Measurements from ENCODE around the gene ZNF335.
"Not testable (repeated sequence)": the region's sequence is repeated elsewhere in the genome, so short reads cannot be mapped to it uniquely, and the experiment has no call there.

ZNF335 gene

DNA sequence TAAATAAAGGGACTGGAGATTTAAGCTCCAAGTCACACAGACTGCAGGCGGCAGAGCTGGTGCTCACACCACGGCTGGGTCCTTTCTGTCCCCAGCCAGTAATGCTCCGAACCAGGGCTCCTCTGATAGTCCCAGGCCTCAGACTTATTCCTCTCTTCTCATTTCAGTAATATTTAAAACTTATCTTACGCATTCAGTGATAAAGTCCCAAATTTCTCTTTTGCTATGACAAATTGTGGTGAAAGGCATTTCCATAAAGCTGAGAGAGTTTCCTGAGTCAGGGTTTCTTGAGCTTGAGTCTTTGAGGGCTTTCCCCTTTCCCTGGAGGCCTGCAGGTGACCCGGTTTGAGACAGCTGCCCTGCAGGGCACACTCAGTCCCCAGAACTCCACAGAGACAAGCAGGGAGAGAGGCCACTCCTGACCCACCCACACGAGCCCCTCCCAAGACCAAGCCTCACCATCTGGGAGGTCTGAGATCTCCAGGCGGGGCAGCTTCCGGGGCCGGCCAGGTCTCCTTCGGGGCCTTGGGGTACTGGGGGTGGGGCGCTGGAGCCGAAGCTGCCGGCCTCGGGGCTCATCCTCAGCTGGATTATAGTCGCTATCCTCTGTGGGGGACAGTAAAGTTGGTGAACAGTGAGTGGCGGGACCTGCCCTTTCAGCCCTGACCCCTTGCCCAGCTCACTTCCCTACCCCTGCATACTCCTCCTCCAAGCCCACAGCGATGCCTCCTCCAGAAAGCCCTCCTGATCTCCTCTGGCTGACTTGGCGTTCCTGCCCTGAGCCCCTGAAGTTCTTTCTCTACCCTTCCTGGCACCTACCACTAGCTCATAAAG, 6.6 kb downstream of the ZNF335 start:
- DNase-seq (ENCODE audit: insufficient read length, low spot score) (no peak), FAIRE-seq (no peak)
- TF ChIP-seq PAX5 (IDR thresholded peaks at IDR 0.05; ENCODE audit: insufficient read depth, low read length, severe bottlenecking) (no peak), POLR2A (IDR thresholded peaks at IDR 0.05; ENCODE audit: low read depth, low read length) (no peak), SPI1 (IDR thresholded peaks at IDR 0.05; ENCODE audit: low read depth, low read length) (no peak), TAF1 (IDR thresholded peaks at IDR 0.05; ENCODE audit: low read depth, low read length) (no peak), POU2F2 (IDR thresholded peaks at IDR 0.05; ENCODE audit: low read depth, low read length) (peak; percentile 77; the same call in 1 of the 2 replicates)

DNA sequence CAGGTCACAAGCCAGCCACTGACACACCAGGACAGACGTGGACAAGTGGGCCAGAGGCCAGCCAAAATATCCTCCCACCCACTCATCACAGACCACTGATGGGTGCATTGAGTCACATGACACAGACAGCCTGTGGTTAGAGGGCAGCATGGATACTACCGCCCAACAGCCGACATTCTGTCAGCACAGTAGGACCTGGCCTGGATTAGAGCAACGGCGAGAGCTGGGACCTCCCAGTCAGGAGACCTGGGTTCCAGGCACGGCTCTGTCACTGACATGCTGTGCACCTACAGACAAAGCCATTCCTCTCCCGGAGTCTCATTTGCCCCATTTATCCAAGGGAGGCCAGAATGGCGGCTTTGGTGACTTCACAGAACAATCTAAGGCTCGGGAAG, 8.0 kb downstream of the ZNF335 start:
- DNase-seq (ENCODE audit: insufficient read length, low spot score) (no peak), FAIRE-seq (no peak)
- TF ChIP-seq PAX5 (IDR thresholded peaks at IDR 0.05; ENCODE audit: insufficient read depth, low read length, severe bottlenecking) (no peak), TAF1 (IDR thresholded peaks at IDR 0.05; ENCODE audit: low read depth, low read length) (no peak), POLR2AphosphoS5 (IDR thresholded peaks at IDR 0.05; ENCODE audit: low read depth, low read length) (no peak), SPI1 (IDR thresholded peaks at IDR 0.05; ENCODE audit: low read depth, low read length) (no peak), POLR2A (IDR thresholded peaks at IDR 0.05; ENCODE audit: low read depth, low read length) (no peak), POU2F2 (IDR thresholded peaks at IDR 0.05; ENCODE audit: low read depth, low read length) (no peak)

DNA sequence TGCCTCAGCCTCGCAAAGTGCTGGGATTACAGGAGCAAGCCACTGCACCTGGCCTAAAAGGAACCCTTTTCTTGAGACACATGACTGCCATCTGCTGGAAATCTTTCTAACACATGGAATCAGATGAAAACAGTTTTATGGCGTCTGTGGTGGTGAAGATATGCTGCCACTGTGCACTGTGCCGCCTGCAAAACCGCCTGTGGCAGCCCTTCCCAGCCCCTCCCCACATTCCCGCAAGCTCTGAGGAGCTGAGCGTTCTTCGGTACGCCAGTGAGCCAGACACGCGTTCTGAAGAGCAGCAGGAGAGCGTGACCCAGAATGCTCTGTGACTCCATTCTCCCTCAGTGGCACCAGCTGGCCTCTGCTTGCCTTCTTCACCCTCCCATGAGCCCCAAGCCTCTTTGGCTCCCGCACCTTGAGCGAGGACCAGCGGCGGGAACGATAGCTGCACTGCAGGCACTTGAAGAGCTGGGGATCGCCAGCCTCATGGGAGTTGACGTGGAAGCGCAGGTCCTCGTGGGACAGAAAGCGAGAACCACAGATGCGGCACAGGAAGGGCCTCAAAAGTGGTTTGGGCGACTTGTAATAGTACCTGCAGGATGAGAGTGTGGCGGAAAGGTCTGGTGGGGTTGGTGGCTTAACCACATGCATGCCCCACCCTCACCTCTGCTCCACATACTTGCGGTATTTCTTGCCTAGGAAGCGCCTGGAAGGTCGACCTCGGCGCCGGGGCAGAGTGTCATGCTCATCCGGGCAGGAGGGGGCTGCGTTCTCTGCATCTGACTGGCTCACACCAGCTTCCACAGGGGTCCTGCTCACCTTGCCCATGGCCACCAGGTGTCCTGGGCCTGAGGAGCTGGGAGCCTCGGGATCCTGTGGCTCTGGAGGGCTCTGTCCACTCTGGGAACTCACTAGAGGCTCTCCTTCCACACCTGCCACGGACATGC, 8.7 kb downstream of the ZNF335 start:
- DNase-seq (ENCODE audit: insufficient read length, low spot score): no peak

DNA sequence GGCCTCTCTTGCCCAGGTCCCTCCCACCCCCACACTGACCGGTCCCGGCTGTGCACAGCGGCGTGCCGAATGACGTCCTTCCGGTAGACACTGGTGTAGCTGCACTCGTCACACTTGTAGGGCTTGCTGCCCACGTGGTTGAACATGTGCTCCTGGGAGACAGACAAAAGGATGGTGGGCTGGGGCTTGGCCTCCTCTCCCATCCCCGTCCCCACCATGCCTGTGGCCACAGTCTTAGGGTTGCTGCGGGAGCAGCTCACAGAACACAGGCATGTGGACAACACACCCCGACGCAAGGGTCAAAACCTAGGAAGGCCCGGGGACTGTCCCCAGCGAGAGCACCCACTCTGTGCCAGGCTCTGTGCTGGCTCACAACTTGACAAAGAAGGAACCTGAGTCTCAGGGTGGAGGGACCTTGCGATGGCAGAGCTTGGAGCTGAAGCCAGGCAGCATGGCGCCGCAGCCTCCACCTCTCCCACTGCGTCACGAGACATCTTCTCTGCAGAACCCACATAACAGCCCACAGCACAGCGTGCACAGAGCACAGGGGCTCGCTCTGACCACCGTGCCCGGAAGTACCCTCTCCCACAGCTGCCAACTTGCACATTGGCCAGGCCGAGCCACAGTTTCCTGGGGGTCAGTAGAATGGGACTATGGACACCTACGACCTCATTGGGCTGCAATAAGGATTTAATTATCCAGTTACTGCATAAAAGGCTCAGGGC, 9.8 kb downstream of the ZNF335 start:
- FAIRE-seq: no peak
- DNase-seq (ENCODE audit: insufficient read length, low spot score): no peak

More for the DNA sequence above, 8.7 kb downstream of the ZNF335 start:
- no peak for TF ChIP-seq TAF1 (IDR thresholded peaks at IDR 0.05; ENCODE audit: low read depth, low read length)
- TF ChIP-seq POLR2AphosphoS5 (IDR thresholded peaks at IDR 0.05; ENCODE audit: low read depth, low read length): no peak; the same call in 1 of the 2 replicates
- no peak for TF ChIP-seq POLR2A (IDR thresholded peaks at IDR 0.05; ENCODE audit: low read depth, low read length)
- TF ChIP-seq POU2F2 (IDR thresholded peaks at IDR 0.05; ENCODE audit: low read depth, low read length): no peak
- TF ChIP-seq SPI1 (IDR thresholded peaks at IDR 0.05; ENCODE audit: low read depth, low read length): no peak
- no peak for TF ChIP-seq PAX5 (IDR thresholded peaks at IDR 0.05; ENCODE audit: insufficient read depth, low read length, severe bottlenecking)
- FAIRE-seq: no peak

DNA sequence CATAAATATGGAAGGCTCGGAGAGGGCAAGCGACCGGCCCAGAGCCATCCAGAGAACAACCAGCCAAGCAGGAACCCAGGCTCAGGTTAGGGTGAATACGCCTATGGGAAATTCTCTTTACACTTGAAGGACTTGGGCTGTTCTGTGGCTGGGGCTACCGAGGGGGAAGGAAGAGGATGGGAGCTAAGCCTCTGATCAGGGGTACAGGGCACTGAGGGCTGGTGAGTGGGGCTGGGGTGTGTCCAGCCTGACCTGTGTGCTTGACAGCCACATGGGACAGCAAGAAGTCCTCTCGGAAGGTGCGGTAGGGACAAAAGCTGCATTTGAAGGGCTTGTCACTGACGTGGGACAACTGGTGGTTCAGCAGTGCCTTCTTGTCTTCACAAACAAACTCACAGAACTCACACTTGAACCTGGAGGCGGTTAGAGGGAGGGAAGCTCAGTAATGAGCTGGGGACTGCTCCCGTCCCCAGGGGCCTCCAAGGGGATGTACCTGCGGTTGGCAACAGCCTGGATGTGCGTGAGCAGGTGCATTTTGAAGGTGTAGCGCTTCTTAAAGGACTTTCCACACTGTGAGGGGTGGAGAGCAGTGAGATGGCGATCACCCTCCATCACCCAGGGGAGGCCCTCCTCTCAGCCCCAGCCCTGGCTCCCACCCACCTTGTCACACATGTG, 11.9 kb downstream of the ZNF335 start:
- no peak for FAIRE-seq
- TF ChIP-seq SPI1 (IDR thresholded peaks at IDR 0.05; ENCODE audit: low read depth, low read length) (no peak), POLR2A (IDR thresholded peaks at IDR 0.05; ENCODE audit: low read depth, low read length) (0 out of 2 replicates have a peak, but pooled peaks have one; percentile 42), POU2F2 (IDR thresholded peaks at IDR 0.05; ENCODE audit: low read depth, low read length) (0 out of 2 replicates have a peak, but pooled peaks have one; percentile 37)
- DNase-seq (ENCODE audit: insufficient read length, low spot score): no peak

More for the DNA sequence above, 9.8 kb downstream of the ZNF335 start:
- no peak for TF ChIP-seq POLR2AphosphoS5 (IDR thresholded peaks at IDR 0.05; ENCODE audit: low read depth, low read length)
- TF ChIP-seq TAF1 (IDR thresholded peaks at IDR 0.05; ENCODE audit: low read depth, low read length): no peak
- no peak for TF ChIP-seq SPI1 (IDR thresholded peaks at IDR 0.05; ENCODE audit: low read depth, low read length)
- no peak for TF ChIP-seq PAX5 (IDR thresholded peaks at IDR 0.05; ENCODE audit: insufficient read depth, low read length, severe bottlenecking)
- TF ChIP-seq POLR2A (IDR thresholded peaks at IDR 0.05; ENCODE audit: low read depth, low read length): no peak; the same call in 1 of the 2 replicates
- no peak for TF ChIP-seq POU2F2 (IDR thresholded peaks at IDR 0.05; ENCODE audit: low read depth, low read length)

DNA sequence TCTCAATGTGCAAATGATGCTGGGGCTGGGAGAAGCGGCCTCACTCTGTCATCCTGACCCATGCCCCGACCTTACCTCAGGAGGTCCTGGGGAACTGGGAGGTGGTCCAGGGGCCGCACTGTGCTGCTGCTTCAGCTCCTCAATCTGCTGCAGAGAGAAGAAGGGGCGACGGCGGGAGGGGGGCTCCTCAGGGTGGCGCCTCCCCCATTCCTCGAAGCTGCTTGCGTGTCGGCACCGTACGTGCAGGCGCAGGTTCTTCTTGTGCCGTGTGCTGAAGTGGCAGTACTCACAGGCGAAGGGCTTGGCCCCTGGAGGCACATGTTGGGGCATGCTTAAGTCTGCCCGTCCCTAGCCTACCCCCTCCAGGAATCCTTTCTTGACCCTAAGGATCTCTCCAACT, 12.9 kb downstream of the ZNF335 start:
- DNase-seq (ENCODE audit: insufficient read length, low spot score): no peak
- TF ChIP-seq PAX5 (IDR thresholded peaks at IDR 0.05; ENCODE audit: insufficient read depth, low read length, severe bottlenecking) (no peak), SPI1 (IDR thresholded peaks at IDR 0.05; ENCODE audit: low read depth, low read length) (no peak), POLR2A (IDR thresholded peaks at IDR 0.05; ENCODE audit: low read depth, low read length) (no peak; the same call in 1 of the 2 replicates), POU2F2 (IDR thresholded peaks at IDR 0.05; ENCODE audit: low read depth, low read length) (no peak), TAF1 (IDR thresholded peaks at IDR 0.05; ENCODE audit: low read depth, low read length) (no peak), POLR2AphosphoS5 (IDR thresholded peaks at IDR 0.05; ENCODE audit: low read depth, low read length) (no peak)
- FAIRE-seq: no peak

DNA sequence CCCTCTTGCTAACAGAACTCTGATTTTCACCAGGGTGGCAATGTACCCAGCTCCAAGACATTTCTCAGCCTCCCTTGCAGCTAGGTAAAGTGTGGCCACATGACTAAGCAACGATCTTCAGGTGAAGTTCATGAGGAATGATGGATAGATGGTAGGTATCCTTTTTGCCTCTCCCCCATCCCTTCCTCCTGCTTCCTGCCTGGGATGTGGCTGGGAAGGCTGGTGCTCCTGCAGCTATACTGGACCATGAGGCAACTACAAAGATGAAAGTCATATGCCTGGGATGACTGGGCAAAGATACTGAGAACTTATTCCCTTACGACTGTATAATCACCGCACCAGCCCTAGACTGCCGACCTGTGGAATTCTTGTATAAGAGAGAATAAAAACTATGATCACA, 13.4 kb downstream of the ZNF335 start:
- TF ChIP-seq PAX5 (IDR thresholded peaks at IDR 0.05; ENCODE audit: insufficient read depth, low read length, severe bottlenecking) (no peak), POLR2AphosphoS5 (IDR thresholded peaks at IDR 0.05; ENCODE audit: low read depth, low read length) (no peak)
- DNase-seq (ENCODE audit: insufficient read length, low spot score) (no peak), FAIRE-seq (no peak)

DNA sequence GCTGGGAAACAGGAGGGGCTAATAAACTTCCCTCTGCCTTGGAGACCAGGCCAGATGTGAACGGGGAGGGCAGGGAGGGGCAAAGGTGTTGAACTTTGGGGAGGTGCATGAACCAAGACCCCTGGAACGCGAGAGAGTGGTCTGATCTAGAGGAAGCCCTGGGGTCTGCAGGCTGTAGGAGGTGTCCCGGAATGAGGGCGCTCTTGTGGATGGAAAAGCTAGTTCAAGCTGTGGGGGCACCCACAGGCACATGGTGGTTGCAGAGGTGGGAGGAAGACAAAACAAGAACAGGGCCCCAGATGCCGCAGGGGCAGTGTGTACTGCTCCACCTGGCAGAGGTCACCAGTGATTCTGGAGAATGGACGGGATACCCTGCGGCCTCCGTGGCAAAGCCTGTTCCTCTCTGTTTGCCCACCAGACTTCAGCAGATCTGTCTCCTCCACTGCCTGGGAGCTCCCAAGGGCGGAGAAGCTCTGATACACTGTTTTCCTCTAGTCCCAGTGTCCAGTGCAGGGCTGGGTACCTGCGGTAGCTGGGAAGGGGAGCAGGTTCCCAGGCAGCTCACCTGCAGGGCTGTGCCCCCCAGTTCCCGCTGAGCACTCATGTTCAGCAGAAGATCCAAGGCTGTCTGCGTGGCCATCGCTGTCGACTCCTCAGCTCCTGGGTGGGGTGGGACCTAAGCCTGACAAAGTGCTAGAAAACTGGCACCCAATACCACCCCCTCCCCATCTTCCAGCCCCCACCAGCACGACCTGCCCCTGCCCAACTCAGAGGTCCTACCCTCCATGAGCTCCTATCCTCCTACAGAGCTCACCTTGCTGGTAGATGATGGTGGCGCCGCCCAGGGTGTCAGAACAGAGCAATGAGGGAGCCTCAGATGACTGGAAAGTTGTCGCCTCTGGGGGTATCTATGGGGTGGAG, 14.7 kb downstream of the ZNF335 start:
- no peak for FAIRE-seq
- no peak for DNase-seq (ENCODE audit: insufficient read length, low spot score)
- TF ChIP-seq POLR2A (IDR thresholded peaks at IDR 0.05; ENCODE audit: low read depth, low read length): no peak

DNA sequence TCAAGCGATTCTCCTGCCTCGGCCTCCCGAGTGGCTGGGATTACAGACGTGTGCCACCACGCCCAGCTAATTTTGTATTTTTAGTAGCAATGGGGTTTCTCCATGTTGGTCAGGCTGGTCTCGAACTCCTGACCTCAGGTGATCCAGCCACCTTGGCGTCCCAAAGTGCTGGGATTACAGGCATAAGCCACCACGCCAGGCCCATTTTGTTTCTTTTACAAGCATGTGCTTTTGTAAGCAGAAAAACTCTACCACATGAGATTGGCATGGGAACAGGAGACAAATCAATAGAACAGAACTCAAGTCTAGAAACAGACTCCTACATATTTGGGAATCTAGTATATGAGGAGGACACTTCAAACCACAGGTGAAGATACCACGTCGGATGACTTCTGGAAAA, 15.7 kb downstream of the ZNF335 start:
- not testable (repeated sequence) for DNase-seq (ENCODE audit: insufficient read length, low spot score); FAIRE-seq
